Effector memory CD8-positive, alpha-beta T cell (primary cell): ENCODE results near the gene MRPL11.
A peak's percentile ranks its signal among the peaks of the same experiment; 100 is the strongest.

Experiments
- ATAC-seq: fragments of 150-1000 bp; cut with Tn5 transposase; replicated peaks from 2 replicates; pipeline ENCODE4 v1.10.0; 2021; ENCODE audit warnings: mild to moderate bottlenecking, moderate library complexity
- DNase-seq, 3 experiments: peaks; one replicate each; pipeline ENCODE4 v3.0.0; 2021
- H3K27ac Mint-ChIP-seq, 2 donors: one replicate each; pipeline ENCODE4 v1.8.0; 2022; ENCODE audit warnings: mild to moderate bottlenecking in 2 of 2, mixed read lengths in 2 of 2, moderate library complexity in 2 of 2
- H3K27me3 Mint-ChIP-seq, 2 donors: one replicate each; pipeline ENCODE4 v1.8.0; 2022; ENCODE audit warnings: mixed read lengths in 2 of 2
- H3K36me3 Mint-ChIP-seq: one replicate; pipeline ENCODE4 v1.8.0; 2022; ENCODE audit warnings: mild to moderate bottlenecking, moderate library complexity, mixed read lengths; ENCODE audit not compliant: insufficient read depth
- H3K4me1 Mint-ChIP-seq, 2 donors: one replicate each; pipeline ENCODE4 v1.8.0; 2022; ENCODE audit warnings: low read depth in 2 of 2, mixed read lengths in 2 of 2
- H3K4me3 Mint-ChIP-seq, 2 donors: one replicate each; pipeline ENCODE4 v1.8.0; 2022; ENCODE audit warnings: mild to moderate bottlenecking in 2 of 2, mixed read lengths in 2 of 2, moderate library complexity in 2 of 2
- H3K9me3 Mint-ChIP-seq, 2 donors: one replicate each; pipeline ENCODE4 v1.8.0; 2022; ENCODE audit warnings: mixed read lengths in 2 of 2

The MRPL11 gene

DNA sequence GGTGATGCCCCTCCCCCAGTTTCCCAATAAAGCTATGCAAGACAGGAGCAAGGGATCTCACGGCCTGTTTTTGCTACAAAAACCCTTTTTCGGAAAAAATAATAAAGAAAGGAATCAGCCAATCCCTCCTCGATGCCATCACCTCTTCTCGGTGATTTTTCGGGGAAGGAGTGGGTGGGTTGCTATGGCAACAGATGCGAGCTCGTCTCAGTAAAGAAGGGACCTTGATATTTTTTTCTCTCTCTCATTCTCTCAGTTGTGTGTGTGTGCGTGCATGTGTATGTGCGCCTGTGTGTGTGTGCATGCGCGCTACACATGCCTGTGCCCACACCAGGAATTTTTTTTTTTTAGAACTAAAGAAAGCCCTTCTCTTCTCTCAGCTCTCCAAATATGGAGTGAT lies 21.6 kb downstream of the MRPL11 start:
- Mint-ChIP-seq H3K4me3 (no peak overlapping the region), H3K4me1 (peaks cover 5% of the 10 kb centered on the region in 2 donors), H3K27me3 (peaks cover 69 to 77% of the 10 kb centered on the region in 2 donors), H3K9me3 (peaks cover 4 to 15% of the 10 kb centered on the region in 2 donors), H3K36me3 (peaks cover 11% of the 10 kb centered on the region), H3K27ac (no peak overlapping the region)
- no peak for DNase-seq
- no peak for ATAC-seq

- Mint-ChIP-seq H3K4me3 (no peak overlapping the region), H3K9me3 (peaks cover 4 to 15% of the 10 kb centered on the region in 2 donors), H3K36me3 (peaks cover 5% of the 10 kb centered on the region), H3K27me3 (peaks cover 77 to 93% of the 10 kb centered on the region in 2 donors), H3K27ac (no peak overlapping the region), H3K4me1 (peaks cover 5% of the 10 kb centered on the region in 2 donors)
- ATAC-seq (no peak), DNase-seq (no peak)
Observed at GRCh38 chr11:66415423-66415822, 23.2 kb downstream of the MRPL11 start.

DNA sequence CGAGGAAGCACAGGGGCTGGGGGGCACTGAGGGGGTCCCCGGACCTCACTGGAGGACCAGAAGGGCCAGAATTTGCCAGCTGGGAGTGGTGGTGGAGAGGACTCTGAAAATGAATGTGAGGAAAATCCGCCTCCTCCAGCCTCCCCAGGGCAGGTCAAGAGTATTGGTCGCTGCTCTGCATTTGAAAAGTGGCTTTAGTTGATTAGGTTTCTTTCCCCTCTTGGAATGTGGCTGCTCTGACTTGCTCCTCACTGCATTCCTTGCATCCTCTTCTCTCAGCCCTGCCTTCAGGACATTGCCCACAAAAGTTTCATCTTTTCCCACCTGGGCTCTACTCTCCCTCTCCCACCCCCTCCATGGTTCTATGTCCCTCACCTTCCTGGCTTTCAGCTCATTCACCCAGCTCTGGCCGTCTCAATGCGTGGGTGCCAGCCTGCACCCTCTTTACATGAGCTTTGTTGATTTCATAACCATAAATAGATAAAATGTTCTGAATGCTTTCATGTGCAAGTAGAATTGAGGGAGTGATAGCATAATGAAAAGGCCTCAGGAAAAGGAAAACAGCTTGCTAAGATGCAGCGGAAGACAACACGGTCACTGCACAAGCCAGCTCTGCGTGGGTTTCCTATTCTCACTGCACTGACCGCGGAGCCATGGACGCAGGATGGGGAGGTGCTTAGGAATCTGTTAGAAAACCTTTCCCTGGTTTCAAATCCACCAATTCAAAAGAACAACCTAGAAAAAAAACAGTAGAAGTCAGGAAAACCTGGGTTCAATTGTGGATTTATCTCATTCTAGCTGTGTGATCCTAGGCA lies 24.3 kb downstream of the MRPL11 start:
- DNase-seq (no peak), ATAC-seq (no peak)
- H3K9me3 Mint-ChIP-seq, result peaks cover 4 to 12% of the 10 kb centered on the region in 2 donors
- peaks cover 5% of the 10 kb centered on the region in 2 donors for H3K4me1 Mint-ChIP-seq
- H3K36me3 Mint-ChIP-seq, result peaks cover 5% of the 10 kb centered on the region
- no peak overlapping the region for H3K4me3 Mint-ChIP-seq
- H3K27me3 Mint-ChIP-seq, result peaks cover 75 to 98% of the 10 kb centered on the region in 2 donors
- H3K27ac Mint-ChIP-seq, result no peak overlapping the region

DNA sequence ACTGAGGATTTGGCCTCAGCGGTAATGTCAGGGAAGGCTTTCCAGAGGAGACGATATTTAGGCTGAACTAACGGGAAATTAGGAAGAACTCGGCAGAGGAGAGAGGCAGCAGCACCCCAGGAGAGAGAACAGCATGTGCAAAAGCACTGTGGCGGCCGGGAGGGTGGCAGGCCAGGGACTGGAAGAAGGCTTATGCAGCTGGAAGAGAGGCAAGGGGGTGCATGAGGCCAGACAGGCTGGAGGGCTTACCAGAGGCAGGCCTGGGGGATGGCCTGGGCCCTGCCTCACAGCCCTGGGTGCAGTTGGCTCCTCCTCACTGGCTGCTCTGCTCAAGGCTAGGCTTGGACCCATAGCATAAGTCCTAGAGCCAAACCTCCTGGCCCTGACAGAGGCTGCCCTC lies 25.5 kb downstream of the MRPL11 start:
- Mint-ChIP-seq H3K27me3 (peaks cover 63 to 94% of the 10 kb centered on the region in 2 donors), H3K4me1 (peaks cover 3 to 4% of the 10 kb centered on the region in 2 donors), H3K4me3 (no peak overlapping the region), H3K27ac (no peak overlapping the region), H3K9me3 (peaks cover 0 to under 1% of the 10 kb centered on the region in 2 donors), H3K36me3 (no peaks in the 10 kb centered on the region)
- DNase-seq (no peak), ATAC-seq (no peak)

DNA sequence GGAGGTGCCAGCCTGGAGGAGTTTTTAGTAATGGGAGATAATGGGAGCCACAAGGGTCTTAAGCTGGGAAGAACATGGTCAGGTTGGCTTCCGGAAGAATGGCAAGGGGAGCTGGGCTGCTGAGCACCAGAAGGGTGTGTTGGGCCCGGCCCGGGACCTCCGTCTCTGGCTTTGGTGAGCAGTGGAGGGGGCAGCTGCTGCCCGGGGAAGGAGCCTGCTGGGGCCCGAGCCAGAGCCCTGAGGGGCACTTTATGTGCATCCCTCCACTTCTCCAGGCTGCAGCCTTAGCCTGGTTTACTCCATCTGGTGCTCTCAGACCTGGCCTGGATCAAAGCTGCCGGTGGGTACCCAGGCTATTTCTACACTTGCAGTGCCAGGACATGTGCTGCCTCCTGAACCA lies 26.5 kb downstream of the MRPL11 start:
- Mint-ChIP-seq H3K27ac (no peak overlapping the region), H3K36me3 (no peaks in the 10 kb centered on the region), H3K9me3 (no peaks in the 10 kb centered on the region), H3K4me1 (peaks cover 3 to 4% of the 10 kb centered on the region in 2 donors), H3K4me3 (no peak overlapping the region), H3K27me3 (peaks cover 53 to 85% of the 10 kb centered on the region in 2 donors)
- no peak for ATAC-seq
- DNase-seq, result no peak

DNA sequence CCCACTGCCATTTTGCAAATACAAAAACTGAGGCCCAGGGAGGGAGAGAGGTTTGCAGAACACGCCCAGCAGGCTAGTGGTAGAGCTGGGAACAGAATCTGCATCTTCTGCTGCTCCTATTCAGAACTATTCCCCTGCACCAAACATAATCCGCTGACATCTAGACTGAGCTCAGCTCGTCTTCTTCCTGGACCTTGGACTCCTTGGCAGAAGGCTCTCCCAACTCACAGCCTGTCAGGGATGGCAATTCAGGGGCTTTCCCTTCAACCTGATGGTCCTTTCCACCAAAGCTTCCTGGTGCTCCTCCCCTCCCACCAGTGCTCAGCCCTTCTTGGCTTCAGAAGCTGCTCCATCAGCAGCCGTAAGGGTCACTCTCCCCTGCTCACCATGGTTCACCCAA lies 27.3 kb downstream of the MRPL11 start:
- Mint-ChIP-seq H3K36me3 (no peaks in the 10 kb centered on the region), H3K27ac (peak overlapping the region in 1 of 2 donors; percentile 36), H3K4me3 (no peak overlapping the region), H3K27me3 (peaks cover 45 to 82% of the 10 kb centered on the region in 2 donors), H3K9me3 (no peaks in the 10 kb centered on the region), H3K4me1 (peaks cover 3 to 4% of the 10 kb centered on the region in 2 donors)
- DNase-seq (no peak), ATAC-seq (no peak)

DNA sequence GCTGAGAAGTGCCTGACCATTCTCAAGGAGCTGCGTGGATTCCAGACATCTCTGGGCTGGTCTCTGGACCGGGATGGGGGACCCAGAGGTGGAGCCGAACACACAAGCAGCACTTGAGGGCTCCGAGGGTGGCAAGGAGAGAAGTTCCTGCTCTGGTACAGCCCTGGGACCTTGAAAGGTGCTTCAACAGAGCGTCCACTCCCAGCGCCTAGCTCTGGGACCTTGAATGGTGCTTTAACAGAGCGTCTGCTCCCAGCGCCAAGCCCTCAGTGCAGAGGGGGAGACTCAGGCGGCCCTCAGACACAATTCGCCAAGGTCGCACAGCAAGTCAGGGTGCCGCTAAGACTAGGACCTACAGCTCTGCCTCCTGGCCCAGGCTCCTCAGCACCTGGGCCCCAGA lies 28.5 kb downstream of the MRPL11 start:
- ATAC-seq, result no peak
- Mint-ChIP-seq H3K9me3 (no peaks in the 10 kb centered on the region), H3K27ac (no peak overlapping the region), H3K27me3 (peaks cover 43 to 82% of the 10 kb centered on the region in 2 donors), H3K4me3 (peak overlapping the region in 1 of 2 donors; percentile 34), H3K36me3 (no peaks in the 10 kb centered on the region), H3K4me1 (peaks cover 3 to 4% of the 10 kb centered on the region in 2 donors)
- DNase-seq, result no peak

DNA sequence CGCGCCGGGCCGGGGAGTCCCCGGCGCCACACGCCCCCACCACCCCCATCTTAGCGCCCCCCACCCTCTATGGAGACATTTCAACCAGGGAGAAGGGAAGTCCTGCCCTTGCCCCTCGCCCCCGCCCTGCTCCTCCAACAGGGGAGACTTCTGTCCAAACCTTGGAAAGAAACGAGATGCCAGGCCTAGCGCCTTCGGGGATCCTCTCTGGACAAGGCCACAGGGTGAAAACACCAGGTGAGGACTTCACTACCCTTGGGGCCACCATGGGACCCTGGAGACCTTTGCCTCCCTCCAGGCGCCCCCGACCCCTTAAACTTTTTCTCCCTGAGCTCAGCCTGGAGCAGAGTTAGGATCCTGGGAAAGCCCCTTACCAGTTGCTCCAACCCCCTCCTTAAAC lies 29.4 kb downstream of the MRPL11 start:
- Mint-ChIP-seq H3K27ac (no peak overlapping the region), H3K4me1 (peaks cover 3 to 4% of the 10 kb centered on the region in 2 donors), H3K36me3 (no peaks in the 10 kb centered on the region), H3K4me3 (peak overlapping the region in 1 of 2 donors; percentile 33), H3K9me3 (no peaks in the 10 kb centered on the region), H3K27me3 (peaks cover 43 to 82% of the 10 kb centered on the region in 2 donors)
- ATAC-seq (no peak), DNase-seq (no peak)

- H3K9me3 Mint-ChIP-seq, result no peaks in the 10 kb centered on the region
- H3K27ac Mint-ChIP-seq, result peak overlapping the region; percentile 53 to 83
- H3K4me1 Mint-ChIP-seq, result peaks cover 3 to 4% of the 10 kb centered on the region in 2 donors
- peaks cover 43 to 82% of the 10 kb centered on the region in 2 donors for H3K27me3 Mint-ChIP-seq
- peak; percentile 86 for ATAC-seq
- no peaks in the 10 kb centered on the region for H3K36me3 Mint-ChIP-seq
- H3K4me3 Mint-ChIP-seq, result peak overlapping the region; percentile 83 to 84
- peak; percentile 93 to 96 (median 95) for DNase-seq
Observed at GRCh38 chr11:66408488-66409214, 30.0 kb downstream of the MRPL11 start.

DNA sequence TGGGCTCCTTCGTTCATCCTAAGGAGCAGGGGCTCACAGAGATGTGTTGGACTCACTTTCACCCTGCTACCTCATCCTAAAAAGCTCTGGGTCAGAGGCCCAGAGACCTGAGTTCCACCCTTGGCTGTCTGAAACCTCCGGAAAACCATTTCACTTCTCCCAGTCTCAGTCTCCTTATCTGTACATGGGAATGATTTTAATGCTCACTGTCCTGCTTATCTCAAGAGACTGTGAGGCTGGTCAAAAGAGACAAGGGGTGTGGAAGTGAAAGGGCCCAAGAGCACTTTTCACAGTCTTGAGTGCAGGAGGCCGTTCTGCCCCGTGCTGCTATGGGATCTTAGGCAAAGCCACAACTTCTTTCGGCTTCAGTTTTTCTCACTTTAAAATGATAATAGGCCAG lies 31.0 kb downstream of the MRPL11 start:
- Mint-ChIP-seq H3K4me3 (no peak overlapping the region), H3K36me3 (peaks cover 2% of the 10 kb centered on the region), H3K27ac (no peak overlapping the region), H3K4me1 (peaks cover 3 to 4% of the 10 kb centered on the region in 2 donors), H3K9me3 (no peaks in the 10 kb centered on the region), H3K27me3 (peaks cover 37 to 80% of the 10 kb centered on the region in 2 donors)
- ATAC-seq (no peak), DNase-seq (no peak)

- peaks cover 10 to 15% of the 10 kb centered on the region in 2 donors for H3K27me3 Mint-ChIP-seq
- H3K4me1 Mint-ChIP-seq, result no peaks in the 10 kb centered on the region
- no peak overlapping the region for H3K27ac Mint-ChIP-seq
- no peaks in the 10 kb centered on the region for H3K9me3 Mint-ChIP-seq
- ATAC-seq (no peak), DNase-seq (no peak)
- no peak overlapping the region for H3K4me3 Mint-ChIP-seq
- H3K36me3 Mint-ChIP-seq, result no peaks in the 10 kb centered on the region
Observed at GRCh38 chr11:66393954-66394353, 44.7 kb downstream of the MRPL11 start.

DNA sequence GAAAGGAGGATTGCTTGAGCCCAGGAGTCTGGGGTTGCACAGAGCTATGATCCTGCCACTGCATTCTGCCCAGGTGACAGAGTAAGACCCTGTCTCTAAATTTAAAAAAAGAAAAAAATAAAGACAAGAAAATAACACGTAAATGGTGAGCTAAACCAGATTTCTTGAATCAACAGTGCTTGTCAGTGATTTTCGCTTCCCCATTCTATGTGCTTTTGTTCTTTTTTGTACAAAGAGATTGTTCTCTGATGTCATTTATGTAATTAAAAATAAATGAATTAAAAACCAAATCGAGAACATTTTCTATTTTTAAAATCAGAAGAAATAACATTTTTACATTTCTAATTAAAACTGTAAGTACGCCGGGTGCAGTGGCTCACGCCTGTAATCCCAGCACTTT lies 47.3 kb downstream of the MRPL11 start:
- ATAC-seq, result no peak

GRCh38 chr11:66388780-66389386 lies 49.8 kb downstream of the MRPL11 start:
- Mint-ChIP-seq H3K27ac (no peak overlapping the region), H3K36me3 (peaks cover 2% of the 10 kb centered on the region), H3K27me3 (peaks cover 6 to 9% of the 10 kb centered on the region in 2 donors), H3K4me1 (peaks cover 3 to 7% of the 10 kb centered on the region in 2 donors), H3K4me3 (no peak overlapping the region), H3K9me3 (no peaks in the 10 kb centered on the region)
- ATAC-seq (peak; percentile 82), DNase-seq (peak; percentile 67 to 72 (median 72))

More for the DNA sequence above, 47.3 kb downstream of the MRPL11 start:
- no peaks in the 10 kb centered on the region for H3K36me3 Mint-ChIP-seq
- no peak overlapping the region for H3K27ac Mint-ChIP-seq
- no peak for DNase-seq
- H3K27me3 Mint-ChIP-seq, result peaks cover 9 to 10% of the 10 kb centered on the region in 2 donors
- H3K4me3 Mint-ChIP-seq, result no peak overlapping the region
- H3K9me3 Mint-ChIP-seq, result no peaks in the 10 kb centered on the region
- peaks cover under 1 to 2% of the 10 kb centered on the region in 2 donors for H3K4me1 Mint-ChIP-seq
